B cell (primary cell): ENCODE measurements around the gene POC5.

ENCODE experiments used
- EZH2 ChIP-seq: IDR thresholded peaks from 2 replicates; pipeline ENCODE4 v1.6.1; 2012; ENCODE audit warnings: borderline replicate concordance, low read depth, mild to moderate bottlenecking, moderate library complexity, low read length; ENCODE audit not compliant: insufficient read depth, poor library complexity, severe bottlenecking
- TF ChIP-seq, protein P1 (sequence below): fragments of 200-600 bp; IDR thresholded peaks from one replicate; pipeline ENCODE4 v1.8.0; 2022; ENCODE audit warnings: antibody characterized with exemption, mild to moderate bottlenecking

DNA sequence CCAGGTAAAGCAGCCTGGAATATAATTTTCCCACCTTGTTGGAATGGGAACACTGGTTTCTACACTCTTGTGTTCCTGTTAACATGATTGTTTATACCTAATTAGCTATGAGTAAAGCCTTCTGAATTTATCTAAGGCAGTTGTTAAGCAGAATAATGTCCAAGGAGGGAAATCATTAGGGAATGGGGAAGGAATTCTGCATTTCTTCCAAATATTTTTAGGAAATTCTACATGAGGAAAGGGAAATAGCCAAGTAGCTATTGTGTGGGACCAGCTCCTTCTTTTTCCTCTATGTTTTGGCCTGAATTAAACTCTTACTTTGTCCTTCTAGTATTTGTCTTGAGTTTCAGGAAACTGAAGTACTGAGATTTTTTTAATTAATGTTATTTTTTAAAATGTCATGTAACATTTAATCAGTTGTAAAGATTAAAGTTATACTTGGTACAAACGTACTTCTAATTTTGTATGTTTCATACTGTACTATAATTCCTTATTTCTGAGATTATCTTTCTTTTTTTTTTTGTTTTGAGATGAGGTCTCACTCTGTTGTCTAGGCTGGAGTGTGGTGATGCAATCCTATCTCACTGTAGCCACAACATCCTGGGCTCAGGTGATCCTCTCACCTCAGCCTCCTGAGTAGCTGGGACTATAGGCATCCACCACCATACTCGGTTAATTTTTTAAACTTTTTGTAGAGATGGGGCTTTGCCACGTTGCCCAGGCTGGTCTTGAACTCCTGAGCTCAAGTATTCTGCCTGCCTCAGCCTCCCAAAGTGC lies 77.5 kb downstream of the POC5 start:
- TF ChIP-seq, protein P1, sequence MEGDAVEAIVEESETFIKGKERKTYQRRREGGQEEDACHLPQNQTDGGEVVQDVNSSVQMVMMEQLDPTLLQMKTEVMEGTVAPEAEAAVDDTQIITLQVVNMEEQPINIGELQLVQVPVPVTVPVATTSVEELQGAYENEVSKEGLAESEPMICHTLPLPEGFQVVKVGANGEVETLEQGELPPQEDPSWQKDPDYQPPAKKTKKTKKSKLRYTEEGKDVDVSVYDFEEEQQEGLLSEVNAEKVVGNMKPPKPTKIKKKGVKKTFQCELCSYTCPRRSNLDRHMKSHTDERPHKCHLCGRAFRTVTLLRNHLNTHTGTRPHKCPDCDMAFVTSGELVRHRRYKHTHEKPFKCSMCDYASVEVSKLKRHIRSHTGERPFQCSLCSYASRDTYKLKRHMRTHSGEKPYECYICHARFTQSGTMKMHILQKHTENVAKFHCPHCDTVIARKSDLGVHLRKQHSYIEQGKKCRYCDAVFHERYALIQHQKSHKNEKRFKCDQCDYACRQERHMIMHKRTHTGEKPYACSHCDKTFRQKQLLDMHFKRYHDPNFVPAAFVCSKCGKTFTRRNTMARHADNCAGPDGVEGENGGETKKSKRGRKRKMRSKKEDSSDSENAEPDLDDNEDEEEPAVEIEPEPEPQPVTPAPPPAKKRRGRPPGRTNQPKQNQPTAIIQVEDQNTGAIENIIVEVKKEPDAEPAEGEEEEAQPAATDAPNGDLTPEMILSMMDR: no peak
- no peak for TF ChIP-seq EZH2
